GM23338 (cell line): Measurements from ENCODE around the gene KLHL18. TPM values are rescaled to one million over a fixed set of nuclear protein-coding genes. Genes with fewer than 3 reads are reported as not detected.

Experiments
- ATAC-seq: fragments of 200-7000 bp; cut with Tn5 transposase; 3 replicates; pipeline ENCODE4 v1.9.1; 2020
- DNase-seq: peaks from one replicate; pipeline ENCODE4 v3.0.0-alpha.2; 2015; ENCODE audit warnings: low spot score
- H2AFZ ChIP-seq: fragments of 200-600 bp; sonication (generic); 2 replicates; pipeline ENCODE4 v1.8.0; 2016; ENCODE audit warnings: antibody characterized with exemption, mild to moderate bottlenecking, moderate library complexity
- H3F3A ChIP-seq: fragments of 200-600 bp; sonication (generic); replicated peaks from 2 replicates; pipeline ENCODE4 v1.8.0; 2017; ENCODE audit warnings: antibody characterized with exemption, mixed run types, low read depth
- H3K27ac ChIP-seq: fragments of 200-600 bp; sonication (generic); 2 replicates; pipeline ENCODE4 v1.6.1; 2016; ENCODE audit warnings: low read depth
- H3K27me3 ChIP-seq: fragments of 200-600 bp; sonication (generic); 2 replicates; pipeline ENCODE4 v1.8.0; 2016; ENCODE audit warnings: mild to moderate bottlenecking, mixed run types, moderate library complexity; ENCODE audit not compliant: insufficient read depth
- H3K36me3 ChIP-seq: fragments of 200-600 bp; sonication (generic); 2 replicates; pipeline ENCODE4 v1.8.0; 2016; ENCODE audit warnings: mild to moderate bottlenecking; ENCODE audit not compliant: insufficient read depth
- H3K4me1 ChIP-seq: fragments of 200-600 bp; sonication (generic); 2 replicates; pipeline ENCODE4 v1.8.0; 2016; ENCODE audit warnings: mild to moderate bottlenecking, moderate library complexity; ENCODE audit not compliant: insufficient read depth
- H3K4me2 ChIP-seq: fragments of 200-600 bp; sonication (generic); 2 replicates; pipeline ENCODE4 v1.7.1; 2017; ENCODE audit warnings: mixed run types
- H3K4me3 ChIP-seq: fragments of 200-600 bp; sonication (generic); 2 replicates; pipeline ENCODE4 v1.6.1; 2016; ENCODE audit warnings: mixed run types
- H3K79me2 ChIP-seq: fragments of 200-600 bp; sonication (generic); replicated peaks from 2 replicates; pipeline ENCODE4 v1.8.0; 2017; ENCODE audit warnings: mild to moderate bottlenecking; ENCODE audit not compliant: insufficient read depth
- H3K9me2 ChIP-seq: fragments of 200-600 bp; sonication (generic); 2 replicates; pipeline ENCODE4 v1.8.0; 2017; ENCODE audit not compliant: insufficient read depth
- H4K20me1 ChIP-seq: fragments of 200-600 bp; sonication (generic); replicated peaks from 2 replicates; pipeline ENCODE4 v1.8.0; 2017; ENCODE audit warnings: mild to moderate bottlenecking; ENCODE audit not compliant: insufficient read depth
- H3K27ac Mint-ChIP-seq: 2 replicates; pipeline ENCODE4 v1.8.0; 2020; ENCODE audit warnings: inconsistent platforms, mild to moderate bottlenecking, moderate library complexity, mixed read lengths
- H3K27me3 Mint-ChIP-seq: 3 replicates; pipeline ENCODE4 v1.8.0; 2022; ENCODE audit warnings: low read depth, mild to moderate bottlenecking, moderate library complexity, mixed read lengths, inconsistent platforms; ENCODE audit not compliant: insufficient read depth, poor library complexity
- H3K36me3 Mint-ChIP-seq: 3 replicates; pipeline ENCODE4 v1.8.0; 2021; ENCODE audit warnings: low read depth, mild to moderate bottlenecking, inconsistent platforms, moderate library complexity, mixed read lengths
- H3K4me1 Mint-ChIP-seq: 3 replicates; pipeline ENCODE4 v1.8.0; 2020; ENCODE audit warnings: mild to moderate bottlenecking, inconsistent platforms, mixed read lengths
- H3K4me3 Mint-ChIP-seq: 3 replicates; pipeline ENCODE4 v1.8.0; 2021; ENCODE audit warnings: moderate library complexity, mild to moderate bottlenecking, inconsistent platforms, mixed read lengths
- H3K9me3 Mint-ChIP-seq: 3 replicates; pipeline ENCODE4 v1.8.0; 2020; ENCODE audit warnings: moderate library complexity, mild to moderate bottlenecking, inconsistent platforms, mixed read lengths
- EZH2 ChIP-seq: fragments of 200-600 bp; sonication (generic); IDR thresholded peaks from one replicate; pipeline ENCODE4 v1.8.0; 2017; ENCODE audit warnings: antibody characterized with exemption, mild to moderate bottlenecking, low read depth; ENCODE audit not compliant: unreplicated experiment
- EZH2phosphoT487 ChIP-seq: fragments of 200-600 bp; sonication (generic); IDR thresholded peaks from one replicate; pipeline ENCODE4 v1.8.1; 2018; ENCODE audit warnings: antibody characterized with exemption; ENCODE audit not compliant: unreplicated experiment
- JUNB ChIP-seq: IDR thresholded peaks from one replicate; pipeline ENCODE4 v1.6.1; 2016; ENCODE audit warnings: antibody characterized with exemption; ENCODE audit not compliant: unreplicated experiment
- NANOG ChIP-seq: IDR thresholded peaks from 2 replicates; pipeline ENCODE4 v1.6.1; 2016; ENCODE audit warnings: antibody characterized with exemption, borderline replicate concordance
- POLR2AphosphoS5 ChIP-seq: IDR thresholded peaks from 2 replicates; pipeline ENCODE4 v1.6.1; 2016; ENCODE audit warnings: antibody characterized with exemption, low read depth
- STAT1 ChIP-seq: IDR thresholded peaks from one replicate; pipeline ENCODE4 v1.6.1; 2016; ENCODE audit warnings: antibody characterized with exemption; ENCODE audit not compliant: unreplicated experiment
- ZNF114 ChIP-seq: fragments of 250-450 bp; sonication (Bioruptor Pico); IDR thresholded peaks from 2 replicates; pipeline ENCODE4 v1.5.0; 2020; ENCODE audit warnings: mild to moderate bottlenecking, moderate library complexity
- ZNF331 ChIP-seq: fragments of 250-450 bp; sonication (Bioruptor Pico); IDR thresholded peaks from 2 replicates; pipeline ENCODE4 v1.5.0; 2020; ENCODE audit warnings: low read depth, mild to moderate bottlenecking, moderate library complexity
- polyA plus RNA-seq: library from polyadenylated mRNA; unstranded; fragments of >200 nt; fragmentation: Nextera tagmentation; extraction: Ambion mirVana; gene quantifications from 2 replicates; pipeline ENCODE4 v1.2.1, GENCODE V29; 2016
- total RNA-seq: library from RNA; depleted of rRNA; stranded (reverse); fragments of >200 nt; shearing (Covaris generic); gene quantifications from 2 replicates; pipeline ENCODE4 v1.2.3, GENCODE V29; 2014
- TF ChIP-seq, protein P1 (sequence below): fragments of 250-450 bp; sonication (Bioruptor Pico); IDR thresholded peaks from 2 replicates; pipeline ENCODE4 v1.5.0; 2020; ENCODE audit warnings: mild to moderate bottlenecking, moderate library complexity
- TF ChIP-seq, protein P2 (sequence below): IDR thresholded peaks from 2 replicates; pipeline ENCODE4 v1.6.1; 2016; ENCODE audit warnings: antibody characterized with exemption

The KLHL18 gene
- total and polyA plus RNA-seq, 2 experiments from 2014 or later: 11.3 to 18.1 TPM

DNA sequence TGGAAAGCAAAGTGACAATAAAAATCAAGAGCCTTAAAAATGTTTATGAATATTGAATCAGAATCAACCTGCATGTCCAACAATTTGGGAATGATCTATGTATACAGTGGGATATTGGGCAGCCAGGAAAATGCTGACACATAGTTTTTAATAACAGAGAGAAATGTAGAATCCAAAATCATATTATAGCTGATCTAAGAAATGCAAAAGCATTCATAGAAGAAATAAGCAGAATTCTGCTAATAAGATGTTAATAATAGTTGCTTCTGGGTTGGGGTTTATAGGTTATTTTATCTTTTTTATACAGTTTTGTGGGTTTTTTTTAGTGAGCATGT is 15.3 kb upstream of the KLHL18 start (continued):
- no peak for TF ChIP-seq EZH2phosphoT487
- no peak for TF ChIP-seq NANOG
- TF ChIP-seq, protein P1, sequence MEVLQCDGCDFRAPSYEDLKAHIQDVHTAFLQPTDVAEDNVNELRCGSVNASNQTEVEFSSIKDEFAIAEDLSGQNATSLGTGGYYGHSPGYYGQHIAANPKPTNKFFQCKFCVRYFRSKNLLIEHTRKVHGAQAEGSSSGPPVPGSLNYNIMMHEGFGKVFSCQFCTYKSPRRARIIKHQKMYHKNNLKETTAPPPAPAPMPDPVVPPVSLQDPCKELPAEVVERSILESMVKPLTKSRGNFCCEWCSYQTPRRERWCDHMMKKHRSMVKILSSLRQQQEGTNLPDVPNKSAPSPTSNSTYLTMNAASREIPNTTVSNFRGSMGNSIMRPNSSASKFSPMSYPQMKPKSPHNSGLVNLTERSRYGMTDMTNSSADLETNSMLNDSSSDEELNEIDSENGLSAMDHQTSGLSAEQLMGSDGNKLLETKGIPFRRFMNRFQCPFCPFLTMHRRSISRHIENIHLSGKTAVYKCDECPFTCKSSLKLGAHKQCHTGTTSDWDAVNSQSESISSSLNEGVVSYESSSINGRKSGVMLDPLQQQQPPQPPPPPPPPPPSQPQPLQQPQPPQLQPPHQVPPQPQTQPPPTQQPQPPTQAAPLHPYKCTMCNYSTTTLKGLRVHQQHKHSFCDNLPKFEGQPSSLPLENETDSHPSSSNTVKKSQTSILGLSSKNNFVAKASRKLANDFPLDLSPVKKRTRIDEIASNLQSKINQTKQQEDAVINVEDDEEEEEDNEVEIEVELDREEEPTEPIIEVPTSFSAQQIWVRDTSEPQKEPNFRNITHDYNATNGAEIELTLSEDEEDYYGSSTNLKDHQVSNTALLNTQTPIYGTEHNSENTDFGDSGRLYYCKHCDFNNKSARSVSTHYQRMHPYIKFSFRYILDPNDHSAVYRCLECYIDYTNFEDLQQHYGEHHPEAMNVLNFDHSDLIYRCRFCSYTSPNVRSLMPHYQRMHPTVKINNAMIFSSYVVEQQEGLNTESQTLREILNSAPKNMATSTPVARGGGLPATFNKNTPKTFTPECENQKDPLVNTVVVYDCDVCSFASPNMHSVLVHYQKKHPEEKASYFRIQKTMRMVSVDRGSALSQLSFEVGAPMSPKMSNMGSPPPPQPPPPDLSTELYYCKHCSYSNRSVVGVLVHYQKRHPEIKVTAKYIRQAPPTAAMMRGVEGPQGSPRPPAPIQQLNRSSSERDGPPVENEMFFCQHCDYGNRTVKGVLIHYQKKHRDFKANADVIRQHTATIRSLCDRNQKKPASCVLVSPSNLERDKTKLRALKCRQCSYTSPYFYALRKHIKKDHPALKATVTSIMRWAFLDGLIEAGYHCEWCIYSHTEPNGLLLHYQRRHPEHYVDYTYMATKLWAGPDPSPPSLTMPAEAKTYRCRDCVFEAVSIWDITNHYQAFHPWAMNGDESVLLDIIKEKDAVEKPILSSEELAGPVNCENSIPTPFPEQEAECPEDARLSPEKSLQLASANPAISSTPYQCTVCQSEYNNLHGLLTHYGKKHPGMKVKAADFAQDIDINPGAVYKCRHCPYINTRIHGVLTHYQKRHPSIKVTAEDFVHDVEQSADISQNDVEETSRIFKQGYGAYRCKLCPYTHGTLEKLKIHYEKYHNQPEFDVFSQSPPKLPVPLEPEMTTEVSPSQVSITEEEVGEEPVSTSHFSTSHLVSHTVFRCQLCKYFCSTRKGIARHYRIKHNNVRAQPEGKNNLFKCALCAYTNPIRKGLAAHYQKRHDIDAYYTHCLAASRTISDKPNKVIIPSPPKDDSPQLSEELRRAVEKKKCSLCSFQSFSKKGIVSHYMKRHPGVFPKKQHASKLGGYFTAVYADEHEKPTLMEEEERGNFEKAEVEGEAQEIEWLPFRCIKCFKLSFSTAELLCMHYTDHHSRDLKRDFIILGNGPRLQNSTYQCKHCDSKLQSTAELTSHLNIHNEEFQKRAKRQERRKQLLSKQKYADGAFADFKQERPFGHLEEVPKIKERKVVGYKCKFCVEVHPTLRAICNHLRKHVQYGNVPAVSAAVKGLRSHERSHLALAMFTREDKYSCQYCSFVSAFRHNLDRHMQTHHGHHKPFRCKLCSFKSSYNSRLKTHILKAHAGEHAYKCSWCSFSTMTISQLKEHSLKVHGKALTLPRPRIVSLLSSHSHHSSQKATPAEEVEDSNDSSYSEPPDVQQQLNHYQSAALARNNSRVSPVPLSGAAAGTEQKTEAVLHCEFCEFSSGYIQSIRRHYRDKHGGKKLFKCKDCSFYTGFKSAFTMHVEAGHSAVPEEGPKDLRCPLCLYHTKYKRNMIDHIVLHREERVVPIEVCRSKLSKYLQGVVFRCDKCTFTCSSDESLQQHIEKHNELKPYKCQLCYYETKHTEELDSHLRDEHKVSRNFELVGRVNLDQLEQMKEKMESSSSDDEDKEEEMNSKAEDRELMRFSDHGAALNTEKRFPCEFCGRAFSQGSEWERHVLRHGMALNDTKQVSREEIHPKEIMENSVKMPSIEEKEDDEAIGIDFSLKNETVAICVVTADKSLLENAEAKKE: no peak
- no peak for TF ChIP-seq JUNB
- TF ChIP-seq ZNF331 (CRISPR knock-in tag): no peak

DNA sequence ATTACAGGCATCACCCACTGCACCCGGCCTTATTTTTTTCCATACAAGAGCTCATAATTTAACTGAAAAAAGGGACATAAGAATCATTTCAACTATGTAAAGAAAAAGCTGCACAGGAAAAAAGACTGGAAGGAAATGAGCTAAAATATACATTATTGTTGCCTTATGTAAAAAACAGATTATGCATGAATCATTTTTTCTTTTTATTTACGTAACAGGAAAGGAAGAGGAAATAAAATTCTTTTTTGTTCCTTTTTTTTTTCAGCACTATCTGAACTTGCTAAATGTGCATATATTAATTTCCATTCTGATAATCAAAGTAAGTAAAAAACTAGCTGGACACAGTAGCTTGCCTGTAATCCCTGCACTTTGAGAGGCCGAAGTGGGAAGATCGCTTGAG is 12.2 kb upstream of the KLHL18 start:
- H3K4me1 ChIP-seq: no peaks in the 10 kb centered on the region
- no peaks in the 10 kb centered on the region for H3K9me3 Mint-ChIP-seq
- no peak overlapping the region for H3K4me3 Mint-ChIP-seq
- no peaks in the 10 kb centered on the region for H3K36me3 Mint-ChIP-seq
- H3F3A ChIP-seq: no peaks in the 10 kb centered on the region
- H3K27me3 ChIP-seq: no peaks in the 10 kb centered on the region
- no peaks in the 10 kb centered on the region for H3K79me2 ChIP-seq
- no peak overlapping the region for H2AFZ ChIP-seq
- H3K27ac ChIP-seq: no peak overlapping the region
- H3K9me2 ChIP-seq: peaks cover 3% of the 10 kb centered on the region; the same call in 1 of the 2 replicates
- no peaks in the 10 kb centered on the region for H3K36me3 ChIP-seq
- no peak overlapping the region for H3K4me3 ChIP-seq
- H3K4me1 Mint-ChIP-seq: no peaks in the 10 kb centered on the region; the same call in 2 of the 3 replicates
- DNase-seq (no peak), ATAC-seq (no peak)
- peaks cover 2% of the 10 kb centered on the region for H3K27me3 Mint-ChIP-seq
- no peaks in the 10 kb centered on the region for H4K20me1 ChIP-seq
- H3K27ac Mint-ChIP-seq: no peak overlapping the region
- H3K4me2 ChIP-seq: no peak overlapping the region
- TF ChIP-seq NANOG (no peak), POLR2AphosphoS5 (no peak), EZH2phosphoT487 (no peak), STAT1 (no peak), ZNF114 (CRISPR knock-in tag) (no peak), JUNB (no peak), EZH2 (no peak)
- TF ChIP-seq, protein P1: no peak
- TF ChIP-seq, protein P2, sequence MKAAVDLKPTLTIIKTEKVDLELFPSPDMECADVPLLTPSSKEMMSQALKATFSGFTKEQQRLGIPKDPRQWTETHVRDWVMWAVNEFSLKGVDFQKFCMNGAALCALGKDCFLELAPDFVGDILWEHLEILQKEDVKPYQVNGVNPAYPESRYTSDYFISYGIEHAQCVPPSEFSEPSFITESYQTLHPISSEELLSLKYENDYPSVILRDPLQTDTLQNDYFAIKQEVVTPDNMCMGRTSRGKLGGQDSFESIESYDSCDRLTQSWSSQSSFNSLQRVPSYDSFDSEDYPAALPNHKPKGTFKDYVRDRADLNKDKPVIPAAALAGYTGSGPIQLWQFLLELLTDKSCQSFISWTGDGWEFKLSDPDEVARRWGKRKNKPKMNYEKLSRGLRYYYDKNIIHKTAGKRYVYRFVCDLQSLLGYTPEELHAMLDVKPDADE: no peak
